ENCODE results near the gene TMEM131.
"Not testable (repeated sequence)": the region's sequence is repeated elsewhere in the genome, so short reads cannot be mapped to it uniquely, and the experiment has no call there.

The TMEM131 gene

DNA sequence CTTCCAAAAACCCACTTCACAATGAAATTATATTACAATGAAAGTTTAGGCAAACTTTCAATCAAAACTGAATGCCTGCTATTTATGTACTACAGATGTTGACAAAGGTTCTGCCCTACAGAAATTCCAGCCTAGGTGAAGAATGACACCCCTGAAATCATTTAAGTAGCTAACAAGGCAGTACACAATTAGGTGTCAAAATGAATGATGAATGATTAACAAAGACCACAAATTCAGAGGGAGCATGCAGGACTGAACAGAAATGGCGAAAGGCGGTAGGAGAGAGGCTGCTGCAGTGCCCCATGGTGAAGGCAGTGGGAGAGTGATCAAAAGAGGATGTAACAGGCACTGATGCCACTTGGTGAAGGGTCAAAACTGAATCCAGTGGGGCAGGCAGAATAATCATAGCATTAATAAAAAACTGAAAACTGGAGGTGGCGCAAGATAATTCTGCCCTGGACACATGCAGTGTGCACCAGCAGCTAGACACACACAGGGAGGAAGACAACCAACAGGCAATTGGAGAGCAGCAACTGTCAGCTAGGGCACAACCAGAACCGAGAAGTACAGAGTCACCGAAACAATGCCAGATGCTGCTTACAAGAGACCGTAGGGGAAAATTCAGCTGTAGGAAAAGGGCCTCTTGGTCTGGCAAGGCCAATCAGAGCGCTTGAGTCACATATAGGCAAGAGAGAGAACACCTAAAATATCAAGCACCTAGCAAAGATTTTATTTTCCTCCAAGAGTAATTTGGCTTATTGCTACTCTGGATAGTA is 4.5 kb downstream of the TMEM131 start:
- no peak for DNase-seq

DNA sequence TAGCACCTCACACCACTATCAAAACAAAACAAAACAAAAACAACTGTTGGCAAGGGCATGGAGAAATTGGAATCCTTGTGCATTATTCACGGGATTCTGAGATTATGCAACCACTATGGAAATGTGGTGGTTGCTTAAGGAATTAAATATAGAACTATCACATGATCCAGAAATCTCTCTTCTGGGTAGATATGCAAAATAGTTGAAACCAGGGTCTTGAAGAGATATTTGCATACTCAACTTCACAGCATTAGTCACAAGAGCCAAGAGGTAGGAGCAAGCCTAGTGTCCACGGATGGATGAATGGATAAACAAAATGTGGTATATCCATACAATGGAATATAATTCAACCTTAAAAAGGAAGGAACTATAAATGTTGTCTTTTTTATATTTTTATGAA is 7.0 kb downstream of the TMEM131 start:
- no peak for DNase-seq

DNA sequence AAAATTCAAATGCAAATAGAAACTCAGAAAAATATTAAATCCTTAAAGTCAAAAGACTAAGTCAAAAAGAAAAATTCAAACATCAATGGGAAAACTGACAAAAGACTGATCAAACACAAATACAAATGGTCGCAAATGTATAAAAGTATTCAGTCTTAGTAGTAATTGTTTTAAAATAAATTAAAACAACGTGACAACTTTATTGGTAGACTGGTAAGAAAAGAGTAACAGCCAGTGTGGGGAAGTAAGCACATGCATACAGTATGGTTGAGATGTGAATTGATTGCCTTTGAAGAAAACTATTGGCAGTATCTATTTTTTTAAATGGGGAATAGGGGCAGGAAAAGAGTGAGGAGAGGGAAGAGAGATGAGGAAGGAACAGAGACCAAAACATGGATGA is 9.8 kb downstream of the TMEM131 start:
- no peak for DNase-seq

DNA sequence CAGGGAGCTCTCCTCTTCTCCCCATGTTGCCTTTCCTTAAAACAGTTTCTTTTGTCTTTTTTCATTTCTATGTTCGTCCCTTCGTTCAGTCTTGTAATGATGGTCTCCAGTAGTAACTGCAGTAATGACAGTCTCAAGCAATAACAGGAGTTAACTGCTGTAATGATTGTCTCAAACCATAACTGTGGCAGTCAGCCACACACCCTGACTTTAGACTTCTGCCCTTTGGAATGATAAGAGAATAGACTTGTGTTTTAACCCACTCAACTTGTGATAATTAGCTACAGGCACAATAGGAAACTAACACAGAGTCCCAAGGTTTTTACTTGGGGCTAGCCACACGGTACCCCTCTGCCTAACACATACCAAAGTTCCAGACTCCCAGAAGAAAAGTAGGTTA is 12.1 kb downstream of the TMEM131 start:
- DNase-seq: no peak

DNA sequence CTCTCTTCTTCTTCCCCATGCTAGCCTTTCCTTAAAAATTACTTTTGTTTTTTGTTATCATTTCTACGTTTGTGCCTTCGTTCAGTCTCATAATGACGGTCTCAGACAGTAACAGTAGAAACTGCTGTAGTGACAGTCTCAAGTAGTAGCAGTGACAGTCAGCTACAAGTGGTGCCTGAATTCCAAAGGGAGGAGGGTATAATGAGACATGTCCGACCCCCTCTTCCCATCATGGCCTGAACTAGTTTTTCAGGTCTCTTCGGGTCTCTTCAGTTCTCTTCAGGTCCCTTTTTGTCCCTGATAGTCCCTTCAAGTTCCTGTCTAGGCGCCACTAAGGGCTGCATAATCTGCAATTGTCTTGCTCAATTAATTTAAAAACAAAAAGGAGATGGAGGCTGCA is 12.6 kb downstream of the TMEM131 start:
- no peak for DNase-seq

DNA sequence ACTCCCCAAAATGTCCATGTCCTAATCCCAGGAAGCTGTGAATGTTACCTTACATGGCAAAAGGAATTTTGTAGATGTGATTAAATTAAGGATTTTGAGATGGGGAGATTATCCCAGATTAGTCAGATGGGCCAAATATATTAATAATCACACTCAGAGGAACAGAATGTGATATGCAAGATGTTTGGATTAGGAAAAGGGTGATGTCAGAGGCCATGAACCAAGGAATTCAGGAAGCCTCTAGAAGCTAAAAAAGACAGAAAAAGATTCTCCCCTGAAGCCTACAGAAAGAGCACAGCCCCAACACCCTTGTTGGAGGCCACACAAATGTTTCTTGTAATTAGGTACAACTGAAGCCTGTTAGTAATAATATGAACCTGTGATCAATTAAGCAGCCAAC is 13.1 kb downstream of the TMEM131 start:
- DNase-seq: no peak

DNA sequence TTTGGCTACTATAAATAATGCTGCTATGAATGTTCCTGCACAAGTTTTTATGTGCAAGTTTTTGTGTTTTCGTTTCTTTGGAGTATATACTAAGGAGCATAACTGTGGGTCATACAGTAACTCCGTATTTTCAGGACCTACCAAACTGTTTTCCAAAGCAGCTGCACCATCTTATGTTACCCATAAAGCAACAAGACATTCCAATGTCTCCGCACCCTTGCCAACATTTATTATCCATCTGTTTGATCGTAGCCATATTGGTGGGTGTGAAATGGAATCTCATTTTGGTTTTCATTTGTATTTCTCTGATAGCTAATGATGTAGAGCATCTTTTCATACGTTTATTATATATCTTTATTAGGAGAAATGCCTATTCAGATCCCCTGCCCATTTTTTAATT is 13.8 kb downstream of the TMEM131 start:
- no peak for DNase-seq

DNA sequence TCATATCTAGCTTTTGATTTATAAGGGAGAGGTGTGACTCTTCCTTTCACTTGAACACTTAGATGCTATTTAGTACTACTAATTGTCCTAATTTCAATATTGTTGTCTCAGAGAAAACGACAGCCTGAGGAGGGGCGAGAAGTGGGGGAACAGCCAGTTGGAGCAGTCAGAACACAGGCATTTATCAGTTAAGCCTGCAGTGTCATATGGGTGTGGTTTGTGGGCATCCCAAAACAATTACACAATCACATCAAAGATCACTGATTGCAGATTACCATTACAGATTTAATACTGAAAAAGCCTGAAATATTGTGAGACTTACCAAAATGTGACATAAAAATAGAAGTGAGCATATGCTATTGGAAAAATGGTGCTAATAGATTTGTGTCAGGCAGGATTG is 15.8 kb downstream of the TMEM131 start:
- DNase-seq: no peak

DNA sequence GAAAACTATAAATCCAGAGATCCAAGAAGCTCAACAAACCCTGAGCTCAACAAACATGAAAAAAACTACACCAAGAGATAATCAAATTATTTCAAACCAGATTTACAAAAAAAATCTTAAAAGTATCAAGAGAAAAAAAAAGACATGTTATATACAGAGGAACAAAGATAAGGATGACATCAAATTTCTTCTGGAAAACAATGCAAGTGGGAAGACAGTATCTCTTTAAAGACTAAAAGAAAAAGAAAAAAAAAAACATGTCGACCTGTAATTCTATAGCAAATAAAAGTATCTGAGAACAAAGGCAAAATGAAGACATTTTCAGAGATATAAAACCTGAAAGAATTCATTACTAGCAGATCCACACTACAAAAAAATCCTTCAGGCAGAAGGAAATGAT is 21.3 kb downstream of the TMEM131 start:
- DNase-seq: no peak

GRCh38 chr2:97970293-97971060 is 25.3 kb downstream of the TMEM131 start:
- no peak for DNase-seq

- DNase-seq: peak; percentile 37
These were observed 26.4 kb downstream of the TMEM131 start for GRCh38 chr2:97969081-97970067.

DNA sequence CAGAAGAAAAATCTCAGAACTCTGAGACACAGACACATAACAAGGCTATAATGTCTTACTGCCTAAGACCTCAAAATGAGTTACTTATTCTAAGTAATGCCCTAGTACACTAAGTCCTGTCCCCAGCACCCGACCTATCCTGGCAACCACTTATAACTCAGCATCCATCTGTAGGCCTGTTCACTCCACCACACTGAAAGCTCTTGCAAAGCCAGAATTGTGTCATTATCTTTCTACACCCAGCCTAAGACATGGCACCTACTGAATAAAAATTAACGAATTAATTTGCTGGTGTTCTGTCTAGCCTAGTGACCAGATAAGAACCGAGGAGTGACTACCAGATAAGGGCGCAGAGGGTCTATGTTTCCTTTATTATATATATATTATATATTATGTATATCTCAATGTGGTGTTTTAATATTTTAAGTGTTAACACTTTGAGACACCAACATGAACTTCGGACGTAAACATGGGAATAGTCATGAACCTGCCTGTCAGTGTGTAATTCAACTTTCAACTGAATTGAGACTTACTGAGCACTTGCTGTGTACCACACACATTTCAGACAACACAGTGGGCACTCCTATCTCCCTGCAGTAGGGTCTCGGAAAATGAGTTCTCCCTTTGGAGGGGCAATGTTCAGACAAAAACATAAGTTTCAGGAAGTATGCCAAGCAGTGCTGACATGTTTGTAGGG is 27.7 kb downstream of the TMEM131 start:
- no peak for DNase-seq

- DNase-seq: no peak
These were observed 28.5 kb downstream of the TMEM131 start for GRCh38 chr2:97967216-97967592.

DNA sequence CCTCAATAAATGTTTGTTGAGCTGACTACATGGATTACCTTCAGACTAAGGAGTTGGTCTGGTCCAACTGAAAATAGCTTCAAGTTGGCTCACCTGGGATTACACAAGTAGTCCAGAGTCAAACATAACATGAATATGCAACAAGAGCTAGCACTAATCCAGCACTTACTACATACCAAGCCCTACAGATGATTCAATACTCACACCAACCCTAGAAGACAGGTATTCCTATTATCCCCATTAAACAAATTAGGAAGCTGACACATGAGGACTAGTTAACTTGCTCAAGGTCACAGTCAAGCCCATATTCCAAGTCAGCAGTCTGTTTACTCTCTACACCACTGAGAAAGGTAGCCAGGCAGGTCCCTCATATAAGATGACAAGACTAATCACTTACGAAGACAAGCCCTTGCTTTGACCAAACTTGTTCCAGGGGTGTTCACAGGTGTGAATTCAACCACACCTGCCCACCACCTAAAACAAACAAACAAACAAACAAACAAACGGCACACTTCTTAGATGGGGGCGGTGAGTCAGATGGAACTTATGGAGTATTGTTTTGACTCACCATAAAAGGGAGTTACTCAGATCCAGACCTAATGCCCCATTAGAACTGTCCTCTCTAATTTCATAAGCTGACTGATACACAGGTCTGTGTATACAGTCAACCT is 29.1 kb downstream of the TMEM131 start:
- peak; percentile 60 for DNase-seq

GRCh38 chr2:97965116-97965515 is 30.6 kb downstream of the TMEM131 start:
- DNase-seq: no peak

DNA sequence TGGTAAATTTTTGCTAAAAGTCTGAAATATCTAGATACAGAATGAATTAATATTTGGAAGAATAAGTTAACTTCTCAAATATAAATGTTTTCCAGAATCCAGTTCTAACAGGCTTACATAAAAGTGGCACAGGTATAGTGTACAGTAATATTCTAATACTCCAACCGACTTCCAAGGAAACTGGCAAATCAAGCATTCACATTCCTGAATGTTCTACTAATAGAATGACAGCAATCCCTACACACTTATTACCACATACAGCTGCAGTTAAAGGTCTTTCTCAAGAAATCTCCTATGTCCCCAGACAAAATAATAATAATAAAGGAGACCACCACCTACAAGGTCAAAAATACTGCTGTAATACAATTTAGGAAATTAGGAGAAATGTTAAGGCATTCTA is 31.9 kb downstream of the TMEM131 start:
- DNase-seq: no peak

GRCh38 chr2:97963079-97963406 is 32.7 kb downstream of the TMEM131 start:
- DNase-seq: no peak

- DNase-seq: no peak
These were observed 34.2 kb downstream of the TMEM131 start for GRCh38 chr2:97961534-97961933.

- no peak for DNase-seq
These were observed 37.6 kb downstream of the TMEM131 start for GRCh38 chr2:97958184-97958583.

- no peak for DNase-seq
These were observed 38.1 kb downstream of the TMEM131 start for GRCh38 chr2:97957432-97958183.

- not testable (repeated sequence) for DNase-seq
These were observed 39.0 kb downstream of the TMEM131 start for GRCh38 chr2:97956753-97957152.
